WTC11 (cell line): ENCODE measurements around the gene B4GALNT3. TPM values are rescaled to one million over a fixed set of nuclear protein-coding genes. Genes with fewer than 3 reads are reported as not detected.

Experiments
- ATAC-seq: fragments of 200-7000 bp; cut with Tn5 transposase; 2 replicates; pipeline ENCODE4 v1.10.0; 2021; ENCODE audit warnings: mild to moderate bottlenecking, moderate library complexity
- CTCF ChIA-PET: fragments of 300-600 bp; sonication (Branson Sonifier 250); formaldehyde crosslinking; loops from one replicate; lab custom pipeline; 2021; ENCODE audit warnings: antibody characterized with exemption; lab: Charles Lee
- POLR2A ChIA-PET: fragments of 350-600 bp; sonication (Branson Sonifier 250); formaldehyde crosslinking; loops from one replicate; lab custom pipeline; 2021; ENCODE audit warnings: antibody characterized with exemption; lab: Charles Lee
- DNase-seq: peaks from one replicate; pipeline ENCODE4 v3.0.0; 2021; ENCODE audit warnings: low spot score
- H3K27ac Mint-ChIP-seq: 2 replicates; pipeline ENCODE4 v1.8.0; 2021; ENCODE audit warnings: mixed read lengths
- H3K27me3 Mint-ChIP-seq: 2 replicates; pipeline ENCODE4 v1.8.0; 2021; ENCODE audit warnings: low read depth, mild to moderate bottlenecking, moderate library complexity, mixed read lengths
- H3K36me3 Mint-ChIP-seq: 2 replicates; pipeline ENCODE4 v1.8.0; 2021; ENCODE audit warnings: mixed read lengths
- H3K4me1 Mint-ChIP-seq: 2 replicates; pipeline ENCODE4 v1.8.0; 2022; ENCODE audit warnings: mixed read lengths
- H3K4me3 Mint-ChIP-seq: 2 replicates; pipeline ENCODE4 v1.8.0; 2021; ENCODE audit warnings: mild to moderate bottlenecking, moderate library complexity, mixed read lengths
- H3K9me3 Mint-ChIP-seq: 2 replicates; pipeline ENCODE4 v1.8.0; 2021; ENCODE audit warnings: mixed read lengths
- ATF6 ChIP-seq: sonication (generic); formaldehyde crosslinking; IDR thresholded peaks from 2 replicates; pipeline ENCODE4 v1.8.1; 2023; ENCODE audit warnings: mild to moderate bottlenecking, missing genetic modification reagents
- CDX4 ChIP-seq: fragments of 250-450 bp; sonication (Bioruptor Pico); IDR thresholded peaks from 2 replicates; pipeline ENCODE4 v1.9.0; 2021; ENCODE audit warnings: moderate library complexity, mild to moderate bottlenecking, inconsistent platforms, borderline replicate concordance
- CTCF ChIP-seq: fragments of 200-600 bp; IDR thresholded peaks from 2 replicates; pipeline ENCODE4 v1.8.0; 2022; ENCODE audit warnings: antibody characterized with exemption
- E2F4 ChIP-seq: sonication (generic); formaldehyde crosslinking; IDR thresholded peaks from 2 replicates; pipeline ENCODE4 v1.8.1; 2022; ENCODE audit warnings: low read depth, mild to moderate bottlenecking, moderate library complexity, missing genetic modification reagents, borderline replicate concordance
- E2F5 ChIP-seq: sonication (generic); formaldehyde crosslinking; IDR thresholded peaks from 2 replicates; pipeline ENCODE4 v1.8.1; 2022; ENCODE audit warnings: mild to moderate bottlenecking, moderate library complexity, missing genetic modification reagents
- GRHL2 ChIP-seq: fragments of 250-450 bp; sonication (Bioruptor Pico); IDR thresholded peaks from 2 replicates; pipeline ENCODE4 v1.8.0; 2022; ENCODE audit warnings: mild to moderate bottlenecking, moderate library complexity; ENCODE audit not compliant: insufficient replicate concordance, severe bottlenecking
- KAT7 ChIP-seq: sonication (generic); formaldehyde crosslinking; IDR thresholded peaks from 2 replicates; pipeline ENCODE4 v1.8.1; 2023; ENCODE audit warnings: missing genetic modification reagents, mild to moderate bottlenecking, borderline replicate concordance
- MLX ChIP-seq: sonication (generic); formaldehyde crosslinking; IDR thresholded peaks from 2 replicates; pipeline ENCODE4 v1.8.1; 2023; ENCODE audit warnings: mild to moderate bottlenecking, missing genetic modification reagents, moderate library complexity
- MYBL2 ChIP-seq: sonication (generic); formaldehyde crosslinking; IDR thresholded peaks from 2 replicates; pipeline ENCODE4 v1.8.1; 2023; ENCODE audit warnings: mild to moderate bottlenecking, moderate library complexity, missing genetic modification reagents
- NFYB ChIP-seq: sonication (generic); formaldehyde crosslinking; conservative IDR thresholded peaks from 2 replicates; pipeline ENCODE4 v1.8.0; 2022; ENCODE audit warnings: low read depth, missing genetic modification reagents
- NR2C2 ChIP-seq: sonication (generic); formaldehyde crosslinking; IDR thresholded peaks from 2 replicates; pipeline ENCODE4 v1.8.0; 2022; ENCODE audit warnings: mild to moderate bottlenecking, missing genetic modification reagents
- TEAD4 ChIP-seq: sonication (generic); formaldehyde crosslinking; IDR thresholded peaks from 2 replicates; pipeline ENCODE4 v1.8.0; 2022; ENCODE audit warnings: mild to moderate bottlenecking, missing genetic modification reagents
- USF2 ChIP-seq: sonication (generic); formaldehyde crosslinking; IDR thresholded peaks from 2 replicates; pipeline ENCODE4 v1.8.1; 2023; ENCODE audit warnings: mild to moderate bottlenecking, missing genetic modification reagents, moderate library complexity
- ZBTB43 ChIP-seq: sonication (generic); formaldehyde crosslinking; IDR thresholded peaks from 2 replicates; pipeline ENCODE4 v1.8.1; 2023; ENCODE audit warnings: mild to moderate bottlenecking, missing genetic modification reagents
- ZNF138 ChIP-seq: sonication (generic); formaldehyde crosslinking; conservative IDR thresholded peaks from 2 replicates; pipeline ENCODE4 v1.8.1; 2022; ENCODE audit warnings: mild to moderate bottlenecking, moderate library complexity, missing genetic modification reagents
- ZNF219 ChIP-seq: sonication (generic); formaldehyde crosslinking; IDR thresholded peaks from 2 replicates; pipeline ENCODE4 v1.8.0; 2023; ENCODE audit warnings: missing genetic modification reagents, mild to moderate bottlenecking, borderline replicate concordance
- ZNF232 ChIP-seq: sonication (generic); formaldehyde crosslinking; IDR thresholded peaks from 2 replicates; pipeline ENCODE4 v1.8.0; 2022; ENCODE audit warnings: mild to moderate bottlenecking, missing genetic modification reagents
- ZNF317 ChIP-seq: sonication (generic); formaldehyde crosslinking; IDR thresholded peaks from 2 replicates; pipeline ENCODE4 v1.8.1; 2023; ENCODE audit warnings: low read depth, mild to moderate bottlenecking, moderate library complexity, missing genetic modification reagents, borderline replicate concordance
- ZNF416 ChIP-seq: fragments of 250-450 bp; sonication (Bioruptor Pico); IDR thresholded peaks from 2 replicates; pipeline ENCODE4 v1.9.0; 2021; ENCODE audit warnings: mild to moderate bottlenecking, inconsistent platforms
- total RNA-seq: library from RNA; stranded (reverse); gene quantifications from 3 replicates; pipeline ENCODE4 v1.2.3, GENCODE V29; 2021

Gene B4GALNT3
- total RNA-seq, 1 experiment from 2014 or later: 19.0 TPM

- TF ChIP-seq USF2 (CRISPR knock-in tag): no peak
- TF ChIP-seq ZBTB43: no peak
- no peak for TF ChIP-seq NR2C2 (CRISPR knock-in tag)
- no peak for TF ChIP-seq CTCF
- no peak for TF ChIP-seq NFYB (CRISPR knock-in tag)
- TF ChIP-seq TEAD4: no peak
These were observed 99.6 kb downstream of the B4GALNT3 start (continued) for GRCh38 chr12:559208-559905.

- TF ChIP-seq MYBL2 (CRISPR knock-in tag): no peak
- TF ChIP-seq CDX4 (CRISPR knock-in tag): no peak
- no peak for TF ChIP-seq ZNF232 (CRISPR knock-in tag)
- no peak for TF ChIP-seq E2F5 (CRISPR knock-in tag)
- no peak for TF ChIP-seq GRHL2
- TF ChIP-seq ZNF416 (CRISPR knock-in tag): no peak
- TF ChIP-seq ATF6 (CRISPR knock-in tag): no peak
- TF ChIP-seq ZNF138: no peak
- TF ChIP-seq ZNF219 (CRISPR knock-in tag): no peak
- no peak for TF ChIP-seq CTCF
- TF ChIP-seq KAT7 (CRISPR knock-in tag): no peak
- TF ChIP-seq E2F4 (CRISPR knock-in tag): no peak
- no peak for TF ChIP-seq ZNF317 (CRISPR knock-in tag)
- no peak for TF ChIP-seq MLX (CRISPR knock-in tag)
- TF ChIP-seq, all 79 proteins: peak for 0
- H3K27me3 Mint-ChIP-seq: no peaks in the 10 kb centered on the region
- H3K27ac Mint-ChIP-seq: no peak overlapping the region
- H3K9me3 Mint-ChIP-seq: peaks cover 4% of the 10 kb centered on the region; the same call in 1 of the 2 replicates
- DNase-seq (no peak), ATAC-seq (no peak)
- no peaks in the 10 kb centered on the region for H3K36me3 Mint-ChIP-seq
- no peak overlapping the region for H3K4me3 Mint-ChIP-seq
- CTCF ChIA-PET: no interaction called here
- H3K4me1 Mint-ChIP-seq: no peaks in the 10 kb centered on the region
- POLR2A ChIA-PET: no interaction called here
These were observed 100.2 kb downstream of the B4GALNT3 start for GRCh38 chr12:559906-560455.
